22Rv1 (cell line): ENCODE measurements around the gene PTPN12.

Experiments
- CTCF ChIP-seq: fragments of 450-650 bp; IDR thresholded peaks from 2 replicates; pipeline ENCODE4 v1.5.1; 2017; ENCODE audit warnings: mild to moderate bottlenecking
- ZFX ChIP-seq: fragments of 450-650 bp; IDR thresholded peaks from 2 replicates; pipeline ENCODE4 v1.6.1; 2017; ENCODE audit warnings: antibody characterized with exemption, borderline replicate concordance

DNA sequence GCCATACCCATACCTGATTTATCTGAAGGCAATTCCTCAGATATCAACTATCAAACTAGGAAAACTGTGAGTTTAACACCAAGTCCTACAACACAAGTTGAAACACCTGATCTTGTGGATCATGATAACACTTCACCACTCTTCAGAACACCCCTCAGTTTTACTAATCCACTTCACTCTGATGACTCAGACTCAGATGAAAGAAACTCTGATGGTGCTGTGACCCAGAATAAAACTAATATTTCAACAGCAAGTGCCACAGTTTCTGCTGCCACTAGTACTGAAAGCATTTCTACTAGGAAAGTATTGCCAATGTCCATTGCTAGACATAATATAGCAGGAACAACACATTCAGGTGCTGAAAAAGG is 90.2 kb downstream of the PTPN12 start:
- TF ChIP-seq CTCF: no peak
- no peak for TF ChIP-seq ZFX
